Measurements from ENCODE around the gene GPR161. TPM values are rescaled to one million over a fixed set of nuclear protein-coding genes. Genes with fewer than 3 reads are reported as not detected.

GPR161 gene
- total RNA-seq, 2 donors from 2014 or later: 10.3 to 11.6 TPM

DNA sequence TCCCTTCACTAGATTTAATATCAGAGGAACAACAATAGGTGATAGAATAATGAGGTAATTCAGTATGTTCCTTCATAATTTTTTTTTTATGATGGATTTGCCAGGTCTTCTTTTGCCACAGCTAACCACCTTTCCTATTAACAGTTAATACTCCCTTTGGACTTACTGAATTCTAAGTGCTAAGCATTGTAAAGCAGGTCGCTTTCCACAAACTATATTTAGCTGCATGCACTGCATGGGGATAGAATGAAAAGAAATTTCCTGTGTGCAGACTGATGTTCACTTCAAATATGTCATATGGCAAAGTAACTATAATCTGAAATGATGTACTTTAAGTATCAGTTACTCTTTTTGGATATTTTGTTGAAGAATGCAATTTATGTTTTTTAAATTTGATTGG lies 85.8 kb downstream of the GPR161 start:
- H3K9me3 ChIP-seq: no peaks in the 10 kb centered on the region
- TF ChIP-seq, protein P1, sequence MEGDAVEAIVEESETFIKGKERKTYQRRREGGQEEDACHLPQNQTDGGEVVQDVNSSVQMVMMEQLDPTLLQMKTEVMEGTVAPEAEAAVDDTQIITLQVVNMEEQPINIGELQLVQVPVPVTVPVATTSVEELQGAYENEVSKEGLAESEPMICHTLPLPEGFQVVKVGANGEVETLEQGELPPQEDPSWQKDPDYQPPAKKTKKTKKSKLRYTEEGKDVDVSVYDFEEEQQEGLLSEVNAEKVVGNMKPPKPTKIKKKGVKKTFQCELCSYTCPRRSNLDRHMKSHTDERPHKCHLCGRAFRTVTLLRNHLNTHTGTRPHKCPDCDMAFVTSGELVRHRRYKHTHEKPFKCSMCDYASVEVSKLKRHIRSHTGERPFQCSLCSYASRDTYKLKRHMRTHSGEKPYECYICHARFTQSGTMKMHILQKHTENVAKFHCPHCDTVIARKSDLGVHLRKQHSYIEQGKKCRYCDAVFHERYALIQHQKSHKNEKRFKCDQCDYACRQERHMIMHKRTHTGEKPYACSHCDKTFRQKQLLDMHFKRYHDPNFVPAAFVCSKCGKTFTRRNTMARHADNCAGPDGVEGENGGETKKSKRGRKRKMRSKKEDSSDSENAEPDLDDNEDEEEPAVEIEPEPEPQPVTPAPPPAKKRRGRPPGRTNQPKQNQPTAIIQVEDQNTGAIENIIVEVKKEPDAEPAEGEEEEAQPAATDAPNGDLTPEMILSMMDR (IDR thresholded peaks at IDR 0.05): no peak
- no peak for DNase-seq (ENCODE audit: low spot score)
- H3K4me3 ChIP-seq: no peak overlapping the region
- H3K36me3 ChIP-seq: no peaks in the 10 kb centered on the region
- H3K27ac ChIP-seq: no peak overlapping the region
- H3K4me1 ChIP-seq (ENCODE audit: control insufficient read depth in 1 of 2, low read depth in 2 of 2): peaks cover 6 to 12% of the 10 kb centered on the region in 2 donors
- no peak for ATAC-seq (ENCODE audit: insufficient number of reproducible peaks, low FRiP score, low read depth)
- no peaks in the 10 kb centered on the region for H3K27me3 ChIP-seq (replicated peaks; ENCODE audit: insufficient read depth)

DNA sequence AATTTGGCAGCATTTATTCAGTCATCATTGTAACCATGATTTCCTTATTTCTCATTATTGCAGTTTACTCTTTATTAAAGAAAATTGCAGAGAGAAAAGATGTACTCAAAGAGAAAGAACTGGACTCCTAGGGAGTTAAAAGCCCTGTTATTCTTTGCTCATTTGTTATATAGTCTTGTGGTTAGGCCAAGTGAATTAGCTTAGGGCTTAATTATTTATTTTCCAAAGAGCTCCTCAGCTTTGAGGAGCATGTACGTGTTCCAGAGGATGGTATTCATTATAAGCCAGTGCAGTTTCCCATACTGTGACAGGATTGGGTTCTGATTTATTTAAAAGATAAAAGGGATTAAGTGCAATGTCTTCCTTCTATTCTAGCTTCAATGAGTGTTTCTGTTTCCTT lies 86.4 kb downstream of the GPR161 start:
- DNase-seq (ENCODE audit: low spot score) (no peak), ATAC-seq (ENCODE audit: insufficient number of reproducible peaks, low FRiP score, low read depth) (no peak)
- no peaks in the 10 kb centered on the region for H3K27me3 ChIP-seq (replicated peaks; ENCODE audit: insufficient read depth)
- H3K9me3 ChIP-seq: no peaks in the 10 kb centered on the region
- H3K27ac ChIP-seq: no peak overlapping the region
- no peaks in the 10 kb centered on the region for H3K36me3 ChIP-seq
- H3K4me3 ChIP-seq: no peak overlapping the region
- peaks cover 6 to 12% of the 10 kb centered on the region in 2 donors for H3K4me1 ChIP-seq (ENCODE audit: control insufficient read depth in 1 of 2, low read depth in 2 of 2)
- TF ChIP-seq, protein P1 (IDR thresholded peaks at IDR 0.05): no peak

DNA sequence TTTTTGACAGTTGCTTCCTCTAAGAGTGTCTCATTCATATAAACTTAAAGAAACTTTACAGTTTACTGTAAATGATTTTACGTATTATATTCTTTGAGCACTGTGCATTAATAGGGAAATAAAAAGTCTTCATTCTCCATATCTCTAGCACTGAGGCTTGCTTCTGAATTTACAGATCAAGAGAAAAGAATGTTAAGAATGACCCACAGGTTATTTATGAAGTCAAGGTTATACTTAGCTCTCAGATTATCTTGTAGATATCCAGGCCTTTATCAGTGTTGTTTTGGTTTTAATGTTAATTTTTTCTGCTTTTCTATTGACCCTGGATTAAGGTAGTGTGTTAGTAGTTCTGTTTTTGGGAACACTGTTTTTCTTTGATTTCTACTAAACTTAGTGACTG lies 91.4 kb downstream of the GPR161 start:
- peaks cover 3 to 4% of the 10 kb centered on the region in 2 donors for H3K4me1 ChIP-seq (ENCODE audit: control insufficient read depth in 1 of 2, low read depth in 2 of 2)
- TF ChIP-seq, protein P1 (IDR thresholded peaks at IDR 0.05): no peak
- peaks cover 4% of the 10 kb centered on the region for H3K36me3 ChIP-seq
- no peaks in the 10 kb centered on the region for H3K9me3 ChIP-seq
- H3K4me3 ChIP-seq: no peak overlapping the region
- no peak overlapping the region for H3K27ac ChIP-seq
- ATAC-seq (ENCODE audit: insufficient number of reproducible peaks, low FRiP score, low read depth) (no peak), DNase-seq (ENCODE audit: low spot score) (no peak)
- H3K27me3 ChIP-seq (replicated peaks; ENCODE audit: insufficient read depth): no peaks in the 10 kb centered on the region

DNA sequence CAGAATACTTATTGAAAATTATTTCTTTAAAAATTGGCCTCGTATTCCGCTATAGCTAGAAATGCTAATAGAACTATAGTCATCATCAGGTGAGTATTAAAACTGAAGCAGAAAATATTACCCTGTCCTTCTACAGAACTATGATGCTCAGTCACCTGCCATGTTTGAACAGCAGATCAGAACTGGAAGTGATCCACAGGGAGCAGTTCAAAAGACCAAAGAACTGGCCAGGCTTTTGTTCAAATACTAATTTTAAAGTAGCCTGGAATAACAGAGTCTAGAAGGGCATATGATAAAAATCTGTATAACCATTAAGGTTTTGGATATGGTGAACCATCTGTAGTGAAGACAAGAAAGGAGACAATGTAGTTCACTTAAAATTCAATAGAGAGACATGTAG lies 94.4 kb downstream of the GPR161 start:
- peaks cover 4% of the 10 kb centered on the region for H3K36me3 ChIP-seq
- ATAC-seq (ENCODE audit: insufficient number of reproducible peaks, low FRiP score, low read depth): no peak
- DNase-seq (ENCODE audit: low spot score): no peak
- H3K4me3 ChIP-seq: no peak overlapping the region
- no peak overlapping the region for H3K27ac ChIP-seq
- peaks cover 0 to 4% of the 10 kb centered on the region in 2 donors for H3K4me1 ChIP-seq (ENCODE audit: control insufficient read depth in 1 of 2, low read depth in 2 of 2)
- H3K27me3 ChIP-seq (replicated peaks; ENCODE audit: insufficient read depth): no peaks in the 10 kb centered on the region
- TF ChIP-seq, protein P1 (IDR thresholded peaks at IDR 0.05): no peak
- no peaks in the 10 kb centered on the region for H3K9me3 ChIP-seq

DNA sequence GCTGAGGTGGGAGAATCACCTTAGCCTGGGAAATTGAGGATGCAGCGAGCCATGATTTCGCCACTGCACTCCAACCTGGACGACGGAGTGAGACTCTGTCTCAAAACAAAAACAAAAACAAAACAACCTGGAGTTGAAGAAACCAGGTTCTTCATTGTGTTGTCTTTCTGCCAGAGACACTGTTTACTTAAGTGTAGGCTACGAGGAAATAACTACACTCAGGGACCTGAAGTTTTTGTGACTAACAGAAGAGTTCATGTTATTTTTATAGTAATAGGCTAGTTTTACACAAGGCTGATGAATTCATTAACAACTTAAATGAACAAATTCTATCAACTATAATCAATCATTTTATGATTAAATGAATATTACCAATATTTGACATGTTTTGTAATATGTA lies 101.4 kb downstream of the GPR161 start:
- H3K27me3 ChIP-seq (replicated peaks; ENCODE audit: insufficient read depth): no peaks in the 10 kb centered on the region
- H3K27ac ChIP-seq: no peak overlapping the region
- TF ChIP-seq, protein P1 (IDR thresholded peaks at IDR 0.05): no peak
- ATAC-seq (ENCODE audit: insufficient number of reproducible peaks, low FRiP score, low read depth): no peak
- DNase-seq (ENCODE audit: low spot score): no peak
- H3K4me3 ChIP-seq: no peak overlapping the region
- H3K36me3 ChIP-seq: no peaks in the 10 kb centered on the region
- no peaks in the 10 kb centered on the region for H3K9me3 ChIP-seq
- H3K4me1 ChIP-seq (ENCODE audit: control insufficient read depth in 1 of 2, low read depth in 2 of 2): no peaks in the 10 kb centered on the region
